Common myeloid progenitor, CD34-positive (primary cell): ENCODE results near the gene TRIO.

Experiments used
- CTCF ChIA-PET: fragments of 350-600 bp; sonication (Branson Sonifier 250); formaldehyde crosslinking; loops from one replicate; lab custom pipeline; 2021; ENCODE audit warnings: antibody characterized with exemption; lab: Charles Lee
- POLR2A ChIA-PET: fragments of 350-600 bp; sonication (Branson Sonifier 250); formaldehyde crosslinking; loops from one replicate; lab custom pipeline; 2021; ENCODE audit warnings: antibody characterized with exemption; lab: Charles Lee
- DNase-seq, 3 donors: peaks; one replicate each; pipeline versions ENCODE4 v3.0.0 to v3.0.0-alpha.2; 2013
- H3K27ac ChIP-seq, 2 experiments: 1 replicate in 1 of 2; 2 replicates in 1 of 2; pipeline ENCODE4 v1.7.0; 2013; ENCODE audit warnings: inconsistent platforms in 2 of 2, low read length in 2 of 2, mild to moderate bottlenecking in 2 of 2, low read depth in 1 of 2, moderate library complexity in 1 of 2; ENCODE audit not compliant: severe bottlenecking in 2 of 2, insufficient read depth in 1 of 2, poor library complexity in 1 of 2
- H3K27me3 ChIP-seq, 5 experiments: replicated peaks in 2 of 5; 1 replicate in 3 of 5; 2 replicates in 2 of 5; pipeline versions ENCODE4 v1.6.1 to v1.7.0; 2013; ENCODE audit warnings: low read length in 4 of 5, mild to moderate bottlenecking in 2 of 5, moderate library complexity in 2 of 5, inconsistent platforms in 1 of 5; ENCODE audit not compliant: insufficient read depth in 5 of 5, control insufficient read depth in 4 of 5
- H3K36me3 ChIP-seq, 4 experiments: 1 replicate in 2 of 4; 2 replicates in 2 of 4; pipeline versions ENCODE4 v1.6.1 to v1.7.0; 2013; ENCODE audit warnings: low read length in 3 of 4, control low read depth in 1 of 4, mild to moderate bottlenecking in 1 of 4; ENCODE audit not compliant: control insufficient read depth in 4 of 4, insufficient read depth in 4 of 4
- H3K4me1 ChIP-seq, 4 experiments: 1 replicate in 3 of 4; 2 replicates in 1 of 4; pipeline versions ENCODE4 v1.6.1 to v1.7.1; 2013; ENCODE audit warnings: low read length in 3 of 4, mild to moderate bottlenecking in 3 of 4, control low read depth in 1 of 4, inconsistent platforms in 1 of 4, moderate library complexity in 1 of 4; ENCODE audit not compliant: control insufficient read depth in 4 of 4, insufficient read depth in 4 of 4; ENCODE audit errors: control extremely low read depth in 1 of 4
- H3K4me3 ChIP-seq, 7 experiments: 1 replicate in 4 of 7; 2 replicates in 3 of 7; pipeline versions ENCODE4 v1.5.1 to v1.7.0; 2013; ENCODE audit warnings: mild to moderate bottlenecking in 7 of 7, low read length in 6 of 7, moderate library complexity in 6 of 7, inconsistent platforms in 2 of 7, low read depth in 2 of 7, control low read depth in 1 of 7; ENCODE audit not compliant: insufficient read depth in 4 of 7, control insufficient read depth in 1 of 7; ENCODE audit errors: extremely low read depth in 1 of 7
- H3K9me3 ChIP-seq, 5 experiments: 1 replicate in 4 of 5; 2 replicates in 1 of 5; pipeline versions ENCODE4 v1.6.1 to v1.7.1; 2013; ENCODE audit warnings: low read length in 4 of 5, mild to moderate bottlenecking in 2 of 5, inconsistent platforms in 1 of 5, low read depth in 1 of 5, moderate library complexity in 1 of 5; ENCODE audit not compliant: control insufficient read depth in 4 of 5, insufficient read depth in 2 of 5; ENCODE audit errors: control extremely low read depth in 1 of 5
- WGBS: methylation state at CpG from one replicate; pipeline ENCODE4 v1.1.5; 2013; ENCODE audit not compliant: insufficient coverage; 5-methylcytosine and 5-hydroxymethylcytosine counted together

Gene TRIO

GRCh38 chr5:14257995-14258403 is 114.9 kb downstream of the TRIO start:
- Histone ChIP-seq H3K27me3 (no peaks in the 10 kb centered on the region), H3K9me3 (peaks cover 1 to 34% (median 5%) of the 10 kb centered on the region in 5 experiments), H3K4me3 (no peak overlapping the region), H3K4me1 (peaks cover 0 to 35% (median 16%) of the 10 kb centered on the region in 4 experiments), H3K36me3 (peaks cover 0 to 13% (median 1%) of the 10 kb centered on the region in 4 experiments), H3K27ac (no peak overlapping the region)
- no peak for DNase-seq
- POLR2A ChIA-PET = no interaction called here
- 81% methylated on average over 6 of the region's 7 CpGs for WGBS
- CTCF ChIA-PET = interaction anchor here (0.7 to 4.3 kb wide), 9 partner anchors 8 to 149 kb away, joined by 3 to 23 read pairs (median 5); no protein-coding TSS in a partner anchor

GRCh38 chr5:14258840-14259239 is 115.7 kb downstream of the TRIO start:
- POLR2A ChIA-PET = interaction anchor here (0.7 kb wide), 1 partner anchor 15 kb away, joined by 6 read pairs; no protein-coding TSS in a partner anchor
- Histone ChIP-seq H3K27me3 (no peaks in the 10 kb centered on the region), H3K27ac (no peak overlapping the region), H3K36me3 (peaks cover 0 to 13% (median 1%) of the 10 kb centered on the region in 4 experiments), H3K4me3 (peak overlapping the region in 4 of 7 experiments; percentile 1 to 59 (median 18)), H3K4me1 (peaks cover 0 to 38% (median 16%) of the 10 kb centered on the region in 4 experiments), H3K9me3 (peaks cover 1 to 31% (median 5%) of the 10 kb centered on the region in 5 experiments)
- CTCF ChIA-PET = interaction anchor here (0.6 to 4.3 kb wide), 11 partner anchors 8 to 150 kb away, joined by 3 to 23 read pairs (median 5); no protein-coding TSS in a partner anchor
- WGBS = 24% methylated on average over 8 of the region's 11 CpGs
- peak; percentile 38 to 83 (median 77) for DNase-seq

- WGBS = no CpG with 5 or more reads among the region's 2 CpGs
- peaks cover 0 to 44% (median 21%) of the 10 kb centered on the region in 4 experiments for H3K4me1 ChIP-seq
- no peak overlapping the region for H3K4me3 ChIP-seq
- no peak for DNase-seq
- H3K36me3 ChIP-seq = peaks cover 0 to 3% (median 1%) of the 10 kb centered on the region in 4 experiments
- peaks cover under 1 to 17% (median 3%) of the 10 kb centered on the region in 5 experiments for H3K9me3 ChIP-seq
- H3K27me3 ChIP-seq = no peaks in the 10 kb centered on the region
- ChIA-PET POLR2A (no interaction called here), CTCF (interaction anchor here (0.6 to 4.3 kb wide), 7 partner anchors 9 to 226 kb away, joined by 3 to 23 read pairs (median 4); no protein-coding TSS in a partner anchor)
- no peak overlapping the region for H3K27ac ChIP-seq
These were observed 117.5 kb downstream of the TRIO start for GRCh38 chr5:14260637-14261036.

- H3K4me3 ChIP-seq = no peak overlapping the region
- no peak overlapping the region for H3K27ac ChIP-seq
- H3K27me3 ChIP-seq = no peaks in the 10 kb centered on the region
- H3K4me1 ChIP-seq = peaks cover 0 to 45% (median 21%) of the 10 kb centered on the region in 4 experiments
- peaks cover 0 to 2% (median under 1%) of the 10 kb centered on the region in 4 experiments for H3K36me3 ChIP-seq
- H3K9me3 ChIP-seq = peaks cover 0 to 11% (median 0%) of the 10 kb centered on the region in 5 experiments
- no peak for DNase-seq
- ChIA-PET CTCF (interaction anchor here (0.6 to 4.3 kb wide), 6 partner anchors 9 to 152 kb away, joined by 3 to 23 read pairs (median 3); no protein-coding TSS in a partner anchor), POLR2A (no interaction called here)
- 40% methylated on average over 3 of the region's 5 CpGs for WGBS
These were observed 118.1 kb downstream of the TRIO start for GRCh38 chr5:14261235-14261634.

- Histone ChIP-seq H3K9me3 (peaks cover 0 to 3% (median 0%) of the 10 kb centered on the region in 5 experiments), H3K27me3 (no peaks in the 10 kb centered on the region), H3K4me1 (peaks cover 0 to 53% (median 26%) of the 10 kb centered on the region in 4 experiments), H3K27ac (no peak overlapping the region), H3K4me3 (no peak overlapping the region), H3K36me3 (no peaks in the 10 kb centered on the region)
- CTCF ChIA-PET = interaction anchor here (0.6 to 4.3 kb wide), 6 partner anchors 8 to 153 kb away, joined by 3 to 23 read pairs (median 4); no protein-coding TSS in a partner anchor
- POLR2A ChIA-PET = no interaction called here
- DNase-seq = no peak
- whole genome bisulfite sequencing = 99% methylated on average over 11 of the region's 12 CpGs
These were observed 118.9 kb downstream of the TRIO start for GRCh38 chr5:14261856-14262611.

GRCh38 chr5:14263113-14263512 is 120.0 kb downstream of the TRIO start:
- ChIA-PET CTCF (interaction anchor here (1.3 kb wide), 1 partner anchor 109 kb away, joined by 3 read pairs; no protein-coding TSS in a partner anchor), POLR2A (interaction anchor here (0.6 kb wide), 1 partner anchor 44 kb away, joined by 3 read pairs; no protein-coding TSS in a partner anchor)
- Histone ChIP-seq H3K4me1 (peaks cover 0 to 64% (median 33%) of the 10 kb centered on the region in 4 experiments), H3K36me3 (no peaks in the 10 kb centered on the region), H3K9me3 (no peaks in the 10 kb centered on the region), H3K4me3 (no peak overlapping the region), H3K27me3 (no peaks in the 10 kb centered on the region), H3K27ac (no peak overlapping the region)
- peak in 1 of 3 donors; percentile 30 for DNase-seq
- WGBS = 100% methylated on average over 1 of the region's 1 CpG
